NCI-H2227 treated with DMSO at 0.1 percent for 48 hours (cell line): ENCODE measurements around the gene TREML4.
"Not testable (repeated sequence)": the region's sequence is repeated elsewhere in the genome, so short reads cannot be mapped to it uniquely, and the experiment has no call there.

ENCODE experiments used
- DNase-seq: peaks from one replicate; lab custom pipeline; 2025; lab: John Stamatoyannopoulos, UW

TREML4 gene

GRCh38 chr6:41208439-41209106 lies 19.6 kb upstream of the TREML4 start:
- DNase-seq = no peak

GRCh38 chr6:41209547-41210320 lies 18.4 kb upstream of the TREML4 start:
- no peak for DNase-seq

- DNase-seq = no peak
Measured at GRCh38 chr6:41214559-41215238, 13.4 kb upstream of the TREML4 start.

- DNase-seq = no peak
Measured at GRCh38 chr6:41215777-41216176, 12.4 kb upstream of the TREML4 start.

- no peak for DNase-seq
Measured at GRCh38 chr6:41216616-41217015, 11.5 kb upstream of the TREML4 start.

GRCh38 chr6:41222045-41222444 lies 6.1 kb upstream of the TREML4 start:
- no peak for DNase-seq

- no peak for DNase-seq
Measured at GRCh38 chr6:41222513-41222912, 5.6 kb upstream of the TREML4 start.

GRCh38 chr6:41224800-41225199 lies 3.3 kb upstream of the TREML4 start:
- DNase-seq = no peak

GRCh38 chr6:41226752-41227151 lies 1.4 kb upstream of the TREML4 start:
- DNase-seq = no peak

GRCh38 chr6:41228616-41229015 lies 467 bp downstream of the TREML4 start:
- no peak for DNase-seq

GRCh38 chr6:41229721-41230120 lies 1.6 kb downstream of the TREML4 start:
- DNase-seq = no peak

- no peak for DNase-seq
Measured at GRCh38 chr6:41231246-41231645, 3.1 kb downstream of the TREML4 start.

GRCh38 chr6:41232667-41233066 lies 4.5 kb downstream of the TREML4 start:
- no peak for DNase-seq

GRCh38 chr6:41236276-41236675 lies 8.1 kb downstream of the TREML4 start:
- no peak for DNase-seq

- DNase-seq = no peak
Measured at GRCh38 chr6:41237128-41237527, 9.0 kb downstream of the TREML4 start.

GRCh38 chr6:41239467-41240159 lies 11.5 kb downstream of the TREML4 start:
- DNase-seq = no peak

GRCh38 chr6:41246529-41246928 lies 18.4 kb downstream of the TREML4 start:
- not testable (repeated sequence) for DNase-seq

GRCh38 chr6:41247288-41247865 lies 19.2 kb downstream of the TREML4 start:
- DNase-seq = no peak

- DNase-seq = no peak
Measured at GRCh38 chr6:41247882-41248705, 19.9 kb downstream of the TREML4 start.

- DNase-seq = no peak
Measured at GRCh38 chr6:41252401-41253169, 24.4 kb downstream of the TREML4 start.
